Neural crest cell (in vitro differentiated cells): ENCODE results near the gene PGF. TPM values are rescaled to one million over a fixed set of nuclear protein-coding genes. Genes with fewer than 3 reads are reported as not detected.

Experiments used
- DNase-seq: peaks from one replicate; pipeline ENCODE4 v3.0.0; 2021; ENCODE audit warnings: low read depth, mixed read lengths, low spot score
- H3K27ac Mint-ChIP-seq: one replicate; pipeline ENCODE4 v1.8.0; 2021; ENCODE audit warnings: mild to moderate bottlenecking, mixed read lengths; ENCODE audit not compliant: unreplicated experiment
- H3K27me3 Mint-ChIP-seq: 2 replicates; pipeline ENCODE4 v1.8.0; 2021; ENCODE audit warnings: low read depth, mild to moderate bottlenecking, mixed read lengths
- H3K36me3 Mint-ChIP-seq: 2 replicates; pipeline ENCODE4 v1.8.0; 2021; ENCODE audit warnings: low read depth, mild to moderate bottlenecking, mixed read lengths
- H3K4me1 Mint-ChIP-seq: 2 replicates; pipeline ENCODE4 v1.8.0; 2021; ENCODE audit warnings: mixed read lengths
- H3K4me3 Mint-ChIP-seq: one replicate; pipeline ENCODE4 v1.8.0; 2021; ENCODE audit warnings: mild to moderate bottlenecking, mixed read lengths
- H3K9me3 Mint-ChIP-seq: 2 replicates; pipeline ENCODE4 v1.8.0; 2021; ENCODE audit warnings: mixed read lengths
- CTCF ChIP-seq: fragments of 200-600 bp; sonication (generic); conservative IDR thresholded peaks from 2 replicates; pipeline ENCODE4 v1.5.0; 2021; ENCODE audit warnings: antibody characterized with exemption, mild to moderate bottlenecking
- total RNA-seq: library from RNA; stranded (reverse); gene quantifications from 2 replicates; pipeline ENCODE4 v1.2.1, GENCODE V29; 2021

The PGF gene
- total RNA-seq, 1 donor from 2014 or later = 2.9 TPM

GRCh38 chr14:74909501-74909900 is 45.9 kb downstream of the PGF start:
- DNase-seq = no peak
- H3K4me1 Mint-ChIP-seq = peaks cover 4% of the 10 kb centered on the region
- no peak for TF ChIP-seq CTCF
- no peak overlapping the region for H3K27ac Mint-ChIP-seq
- peaks cover 5% of the 10 kb centered on the region for H3K36me3 Mint-ChIP-seq
- no peaks in the 10 kb centered on the region for H3K9me3 Mint-ChIP-seq
- no peaks in the 10 kb centered on the region for H3K27me3 Mint-ChIP-seq
- H3K4me3 Mint-ChIP-seq = no peak overlapping the region

- no peak overlapping the region for H3K4me3 Mint-ChIP-seq
- H3K27me3 Mint-ChIP-seq = no peaks in the 10 kb centered on the region
- no peak for DNase-seq
- no peaks in the 10 kb centered on the region for H3K4me1 Mint-ChIP-seq
- no peak for TF ChIP-seq CTCF
- H3K27ac Mint-ChIP-seq = no peak overlapping the region
- peaks cover 6% of the 10 kb centered on the region for H3K36me3 Mint-ChIP-seq
- H3K9me3 Mint-ChIP-seq = no peaks in the 10 kb centered on the region
These were observed 46.5 kb downstream of the PGF start for GRCh38 chr14:74908861-74909341.

- no peaks in the 10 kb centered on the region for H3K27me3 Mint-ChIP-seq
- no peak for TF ChIP-seq CTCF
These were observed 47.7 kb downstream of the PGF start for GRCh38 chr14:74907744-74908143.

GRCh38 chr14:74906925-74907521 is 48.4 kb downstream of the PGF start:
- Mint-ChIP-seq H3K27ac (no peak overlapping the region), H3K4me1 (peaks cover 8% of the 10 kb centered on the region), H3K27me3 (no peaks in the 10 kb centered on the region), H3K4me3 (no peak overlapping the region), H3K36me3 (peaks cover 13% of the 10 kb centered on the region), H3K9me3 (no peaks in the 10 kb centered on the region)
- peak; percentile 18 for TF ChIP-seq CTCF
- no peak for DNase-seq

More at GRCh38 chr14:74907744-74908143, 47.7 kb downstream of the PGF start:
- no peak for DNase-seq
- H3K36me3 Mint-ChIP-seq = peaks cover 10% of the 10 kb centered on the region
- H3K4me3 Mint-ChIP-seq = no peak overlapping the region
- peaks cover 5% of the 10 kb centered on the region for H3K4me1 Mint-ChIP-seq
- no peak overlapping the region for H3K27ac Mint-ChIP-seq
- no peaks in the 10 kb centered on the region for H3K9me3 Mint-ChIP-seq

GRCh38 chr14:74905595-74906142 is 49.7 kb downstream of the PGF start:
- no peaks in the 10 kb centered on the region for H3K27me3 Mint-ChIP-seq
- peak; percentile 86 for DNase-seq
- TF ChIP-seq CTCF = peak; percentile 90
- peak overlapping the region; percentile 41 for H3K4me3 Mint-ChIP-seq
- H3K36me3 Mint-ChIP-seq = peaks cover 13% of the 10 kb centered on the region
- H3K9me3 Mint-ChIP-seq = no peaks in the 10 kb centered on the region
- H3K4me1 Mint-ChIP-seq = peaks cover 8% of the 10 kb centered on the region
- no peak overlapping the region for H3K27ac Mint-ChIP-seq
